Neural cell (in vitro differentiated cells): Measurements from ENCODE around the gene GALNT15. TPM values are rescaled to one million over a fixed set of nuclear protein-coding genes. Genes with fewer than 3 reads are reported as not detected.

ENCODE experiments used
- H2AFZ ChIP-seq: fragments of 200-600, 300-800 bp; sonication (generic), shearing (Covaris generic); 2 replicates; pipeline ENCODE4 v1.6.0; 2014; ENCODE audit warnings: low read depth, mild to moderate bottlenecking, antibody characterized with exemption, low read length, moderate library complexity
- H3F3A ChIP-seq: fragments of 200-600 bp; shearing (Covaris generic); 2 replicates; pipeline ENCODE4 v1.6.1; 2016; ENCODE audit warnings: mild to moderate bottlenecking, moderate library complexity, mixed read lengths, antibody characterized with exemption, low read length; ENCODE audit not compliant: insufficient read depth, poor library complexity, severe bottlenecking
- H3K27ac ChIP-seq: fragments of 200-600, 300-800 bp; sonication (generic), shearing (Covaris generic); 2 replicates; pipeline ENCODE4 v1.5.1; 2014; ENCODE audit warnings: mild to moderate bottlenecking, low read length, moderate library complexity
- H3K27me3 ChIP-seq: fragments of 300-800, 200-600 bp; sonication (generic), shearing (Covaris generic); 2 replicates; pipeline ENCODE4 v1.6.0; 2014; ENCODE audit warnings: mild to moderate bottlenecking, low read depth, low read length, moderate library complexity; ENCODE audit not compliant: insufficient read depth
- H3K36me3 ChIP-seq: fragments of 300-800, 200-600 bp; sonication (generic), shearing (Covaris generic); 2 replicates; pipeline ENCODE4 v1.5.1; 2014; ENCODE audit warnings: mild to moderate bottlenecking, antibody characterized with exemption, low read length, moderate library complexity; ENCODE audit not compliant: insufficient read depth
- H3K4me2 ChIP-seq: fragments of 300-800, 200-600 bp; sonication (generic), shearing (Covaris generic); 2 replicates; pipeline ENCODE4 v1.6.0; 2014; ENCODE audit warnings: mild to moderate bottlenecking, low read length
- H3K4me3 ChIP-seq: fragments of 300-800, 200-600 bp; sonication (generic), shearing (Covaris generic); 2 replicates; pipeline ENCODE4 v1.5.1; 2014; ENCODE audit warnings: mild to moderate bottlenecking, low read length, moderate library complexity
- H3K79me2 ChIP-seq: fragments of 200-600 bp; shearing (Covaris generic); replicated peaks from 2 replicates; pipeline ENCODE4 v1.6.0; 2014; ENCODE audit warnings: mild to moderate bottlenecking, low read length, moderate library complexity; ENCODE audit not compliant: insufficient read depth
- H3K9ac ChIP-seq: fragments of 300-800, 200-600 bp; sonication (generic), shearing (Covaris generic); 2 replicates; pipeline ENCODE4 v1.6.1; 2016; ENCODE audit warnings: mild to moderate bottlenecking, low read length, mixed read lengths
- H3K9me2 ChIP-seq: fragments of 200-600 bp; shearing (Covaris generic); 2 replicates; pipeline ENCODE4 v1.6.1; 2016; ENCODE audit warnings: mild to moderate bottlenecking, low read length, mixed read lengths; ENCODE audit not compliant: insufficient read depth
- H3K9me3 ChIP-seq: fragments of 200-600, 300-800 bp; sonication (generic), shearing (Covaris generic); 2 replicates; pipeline ENCODE4 v1.6.1; 2016; ENCODE audit warnings: mild to moderate bottlenecking, mixed run types, low read length, moderate library complexity, mixed read lengths
- H4K20me1 ChIP-seq: fragments of 200-600 bp; shearing (Covaris generic); 2 replicates; pipeline ENCODE4 v1.6.1; 2016; ENCODE audit warnings: mild to moderate bottlenecking, mixed run types; ENCODE audit not compliant: insufficient read depth
- CTCF ChIP-seq: fragments of 450-650 bp; IDR thresholded peaks from 2 replicates; pipeline ENCODE4 v1.5.1; 2014; ENCODE audit warnings: antibody characterized with exemption, mild to moderate bottlenecking, moderate library complexity; ENCODE audit not compliant: poor library complexity, severe bottlenecking
- EP300 ChIP-seq: fragments of 450-650 bp; conservative IDR thresholded peaks from 2 replicates; pipeline ENCODE4 v1.6.1; 2014; ENCODE audit warnings: antibody characterized with exemption, mild to moderate bottlenecking, moderate library complexity; ENCODE audit not compliant: poor library complexity, severe bottlenecking
- EZH2 ChIP-seq: fragments of 200-600, 300-800 bp; shearing (Covaris generic), sonication (generic); IDR thresholded peaks from 2 replicates; pipeline ENCODE4 v1.6.1; 2014; ENCODE audit warnings: antibody characterized with exemption, low read length, borderline replicate concordance, mild to moderate bottlenecking; ENCODE audit not compliant: insufficient read depth, poor library complexity, severe bottlenecking
- MXI1 ChIP-seq: fragments of 450-650 bp; conservative IDR thresholded peaks from 2 replicates; pipeline ENCODE4 v1.6.1; 2014; ENCODE audit warnings: antibody characterized with exemption, mild to moderate bottlenecking; ENCODE audit not compliant: poor library complexity, severe bottlenecking
- POLR2AphosphoS5 ChIP-seq: IDR thresholded peaks from 2 replicates; pipeline ENCODE4 v1.6.1; 2012
- RAD21 ChIP-seq: fragments of 450-650 bp; conservative IDR thresholded peaks from 2 replicates; pipeline ENCODE4 v1.6.1; 2014; ENCODE audit warnings: antibody characterized with exemption, mild to moderate bottlenecking, moderate library complexity
- SMC3 ChIP-seq: fragments of 450-650 bp; conservative IDR thresholded peaks from 2 replicates; pipeline ENCODE4 v1.6.1; 2014; ENCODE audit warnings: antibody characterized with exemption, mild to moderate bottlenecking, moderate library complexity; ENCODE audit not compliant: poor library complexity
- TAF1 ChIP-seq: IDR thresholded peaks from 2 replicates; pipeline ENCODE4 v1.6.1; 2012; ENCODE audit warnings: low read depth
- polyA plus RNA-seq: library from polyadenylated mRNA; depleted of rRNA; stranded (reverse); fragments of >200 nt; gene quantifications from 2 replicates; pipeline ENCODE4 v1.2.3, GENCODE V29; 2014
- TF ChIP-seq, protein P1 (sequence below): IDR thresholded peaks from 2 replicates; pipeline ENCODE4 v1.6.1; 2012; ENCODE audit warnings: borderline replicate concordance

The GALNT15 gene
- polyA plus RNA-seq, 1 donor from 2014 or later: 1.5 TPM

DNA sequence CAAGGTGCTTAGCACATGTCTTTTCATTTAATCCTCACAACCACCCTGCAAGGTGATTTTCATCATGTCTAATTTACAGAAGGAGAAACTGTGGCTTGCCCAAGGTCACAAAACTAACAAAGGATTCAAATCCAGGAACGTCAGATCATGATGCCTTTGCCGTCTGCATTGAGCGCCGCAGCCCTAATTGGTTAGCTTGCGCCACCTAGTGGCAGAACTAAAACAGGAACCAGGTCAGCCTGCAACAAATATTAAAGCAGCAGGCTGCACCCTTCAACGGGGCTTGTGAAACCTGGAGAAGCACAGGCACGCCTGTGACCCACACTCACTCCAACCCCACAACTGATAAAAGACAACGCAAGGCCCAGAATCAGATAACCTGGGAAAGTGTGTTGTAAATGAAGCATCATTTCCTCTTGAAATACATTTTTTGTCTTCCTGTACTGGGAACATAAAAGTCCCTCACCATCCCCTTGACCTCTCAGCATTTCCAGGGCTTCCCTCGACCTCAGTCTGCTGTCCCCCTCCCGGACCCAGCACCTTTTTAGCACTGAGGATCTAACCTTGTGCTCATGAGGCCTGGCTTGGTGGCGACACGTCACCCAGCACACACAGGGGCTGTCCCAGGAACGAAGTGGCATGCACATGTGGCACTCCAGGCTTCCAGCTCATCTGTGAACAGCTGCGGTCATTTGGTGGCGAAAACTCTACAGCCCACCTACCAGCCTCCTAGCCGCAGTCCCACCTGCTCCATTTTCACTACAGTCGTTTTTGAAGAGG, 73.0 kb downstream of the GALNT15 start:
- peak overlapping the region; percentile 86 for H2AFZ ChIP-seq
- H3K36me3 ChIP-seq: no peaks in the 10 kb centered on the region
- no peaks in the 10 kb centered on the region for H3F3A ChIP-seq
- no peak overlapping the region for H3K4me2 ChIP-seq
- H3K9me2 ChIP-seq: no peaks in the 10 kb centered on the region
- H3K27ac ChIP-seq: peak overlapping the region; percentile 48
- H3K27me3 ChIP-seq: no peaks in the 10 kb centered on the region
- H3K4me3 ChIP-seq: no peak overlapping the region
- peak overlapping the region; percentile 33 for H3K9ac ChIP-seq
- H4K20me1 ChIP-seq: no peaks in the 10 kb centered on the region
- TF ChIP-seq SMC3 (peak; percentile 98), EZH2 (no peak), RAD21 (peak; percentile 96), POLR2AphosphoS5 (no peak), TAF1 (no peak), EP300 (peak; percentile 24), CTCF (peak; percentile 98), MXI1 (peak; percentile 23)
- TF ChIP-seq, protein P1, sequence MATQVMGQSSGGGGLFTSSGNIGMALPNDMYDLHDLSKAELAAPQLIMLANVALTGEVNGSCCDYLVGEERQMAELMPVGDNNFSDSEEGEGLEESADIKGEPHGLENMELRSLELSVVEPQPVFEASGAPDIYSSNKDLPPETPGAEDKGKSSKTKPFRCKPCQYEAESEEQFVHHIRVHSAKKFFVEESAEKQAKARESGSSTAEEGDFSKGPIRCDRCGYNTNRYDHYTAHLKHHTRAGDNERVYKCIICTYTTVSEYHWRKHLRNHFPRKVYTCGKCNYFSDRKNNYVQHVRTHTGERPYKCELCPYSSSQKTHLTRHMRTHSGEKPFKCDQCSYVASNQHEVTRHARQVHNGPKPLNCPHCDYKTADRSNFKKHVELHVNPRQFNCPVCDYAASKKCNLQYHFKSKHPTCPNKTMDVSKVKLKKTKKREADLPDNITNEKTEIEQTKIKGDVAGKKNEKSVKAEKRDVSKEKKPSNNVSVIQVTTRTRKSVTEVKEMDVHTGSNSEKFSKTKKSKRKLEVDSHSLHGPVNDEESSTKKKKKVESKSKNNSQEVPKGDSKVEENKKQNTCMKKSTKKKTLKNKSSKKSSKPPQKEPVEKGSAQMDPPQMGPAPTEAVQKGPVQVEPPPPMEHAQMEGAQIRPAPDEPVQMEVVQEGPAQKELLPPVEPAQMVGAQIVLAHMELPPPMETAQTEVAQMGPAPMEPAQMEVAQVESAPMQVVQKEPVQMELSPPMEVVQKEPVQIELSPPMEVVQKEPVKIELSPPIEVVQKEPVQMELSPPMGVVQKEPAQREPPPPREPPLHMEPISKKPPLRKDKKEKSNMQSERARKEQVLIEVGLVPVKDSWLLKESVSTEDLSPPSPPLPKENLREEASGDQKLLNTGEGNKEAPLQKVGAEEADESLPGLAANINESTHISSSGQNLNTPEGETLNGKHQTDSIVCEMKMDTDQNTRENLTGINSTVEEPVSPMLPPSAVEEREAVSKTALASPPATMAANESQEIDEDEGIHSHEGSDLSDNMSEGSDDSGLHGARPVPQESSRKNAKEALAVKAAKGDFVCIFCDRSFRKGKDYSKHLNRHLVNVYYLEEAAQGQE: no peak
- no peaks in the 10 kb centered on the region for H3K79me2 ChIP-seq
- H3K9me3 ChIP-seq: no peaks in the 10 kb centered on the region

DNA sequence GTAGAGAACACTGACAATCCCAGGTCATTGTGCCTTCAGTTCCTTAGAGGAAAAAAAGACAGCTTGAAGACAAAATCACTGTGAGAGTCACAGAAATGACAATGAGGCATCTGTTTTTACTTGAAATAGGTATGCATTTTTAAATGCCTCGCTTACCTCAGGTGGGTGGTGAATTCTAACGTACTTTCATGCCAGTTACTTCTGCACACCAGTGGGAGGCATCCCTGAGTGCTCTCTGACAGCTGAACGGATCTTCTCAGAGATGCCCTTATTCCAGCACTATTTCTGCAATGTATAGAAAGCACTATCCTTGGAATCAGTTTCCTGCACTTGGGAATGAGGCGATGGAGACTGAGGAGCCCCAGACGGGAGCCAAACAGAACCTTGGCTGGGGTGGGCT, 74.1 kb downstream of the GALNT15 start:
- Histone ChIP-seq H3K9me2 (no peaks in the 10 kb centered on the region), H2AFZ (no peak overlapping the region), H3K9me3 (no peaks in the 10 kb centered on the region), H4K20me1 (no peaks in the 10 kb centered on the region), H3K79me2 (no peaks in the 10 kb centered on the region), H3K36me3 (no peaks in the 10 kb centered on the region), H3K4me3 (no peak overlapping the region), H3K27me3 (no peaks in the 10 kb centered on the region), H3K27ac (no peak overlapping the region), H3K4me2 (no peak overlapping the region), H3K9ac (no peak overlapping the region), H3F3A (no peaks in the 10 kb centered on the region)
- TF ChIP-seq EP300 (no peak), CTCF (no peak), RAD21 (no peak)
